ENCODE measurements around the gene WASF3.

DNA sequence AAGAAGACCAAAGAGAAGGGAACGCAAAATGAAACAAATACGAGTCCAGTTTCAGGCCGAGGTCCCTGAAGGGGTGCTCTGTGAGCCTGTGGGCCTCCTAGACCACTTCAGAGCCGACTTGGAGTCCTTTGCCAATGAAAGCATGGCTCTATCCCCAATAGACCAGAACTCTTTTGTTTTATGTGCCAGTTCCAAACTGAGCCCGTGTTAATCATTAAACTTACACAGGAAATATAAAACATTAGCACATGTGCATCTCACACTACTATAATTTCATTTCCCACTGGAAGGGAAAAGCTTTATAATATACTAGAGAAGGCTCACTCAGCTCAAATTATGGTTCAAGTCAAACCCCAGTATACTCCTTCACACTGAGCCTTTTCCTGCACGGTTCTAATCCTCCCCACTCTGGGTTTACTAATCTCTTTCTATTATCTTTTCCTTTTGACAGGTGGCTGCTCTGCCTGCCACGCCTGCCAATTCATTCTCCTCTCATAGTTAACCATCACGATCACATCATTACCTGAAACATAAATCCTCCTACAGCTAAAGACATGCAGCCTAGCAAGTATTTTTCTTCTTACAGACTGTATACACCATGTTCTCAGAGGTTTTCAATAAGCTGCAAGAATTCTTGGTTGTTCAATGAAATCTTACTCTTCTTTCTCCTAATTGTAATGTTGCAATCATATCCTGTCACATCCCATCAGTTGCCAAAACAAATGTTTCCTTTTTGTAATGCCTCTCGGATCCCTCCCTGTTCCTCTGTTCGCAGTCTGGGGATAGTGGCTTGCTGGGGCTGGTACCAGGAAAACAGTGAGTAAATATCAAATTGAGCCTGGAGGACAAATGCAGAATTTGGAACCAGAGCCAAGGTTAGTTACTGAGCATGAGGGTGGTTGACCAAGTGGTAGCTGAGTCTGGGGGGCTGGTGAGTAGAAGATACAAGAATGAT lies 18.8 kb upstream of the WASF3 start:
- no peak for TF ChIP-seq EZH2 (IDR thresholded peaks at IDR 0.05; ENCODE audit: insufficient read depth, low read length)
- TF ChIP-seq, protein P1, sequence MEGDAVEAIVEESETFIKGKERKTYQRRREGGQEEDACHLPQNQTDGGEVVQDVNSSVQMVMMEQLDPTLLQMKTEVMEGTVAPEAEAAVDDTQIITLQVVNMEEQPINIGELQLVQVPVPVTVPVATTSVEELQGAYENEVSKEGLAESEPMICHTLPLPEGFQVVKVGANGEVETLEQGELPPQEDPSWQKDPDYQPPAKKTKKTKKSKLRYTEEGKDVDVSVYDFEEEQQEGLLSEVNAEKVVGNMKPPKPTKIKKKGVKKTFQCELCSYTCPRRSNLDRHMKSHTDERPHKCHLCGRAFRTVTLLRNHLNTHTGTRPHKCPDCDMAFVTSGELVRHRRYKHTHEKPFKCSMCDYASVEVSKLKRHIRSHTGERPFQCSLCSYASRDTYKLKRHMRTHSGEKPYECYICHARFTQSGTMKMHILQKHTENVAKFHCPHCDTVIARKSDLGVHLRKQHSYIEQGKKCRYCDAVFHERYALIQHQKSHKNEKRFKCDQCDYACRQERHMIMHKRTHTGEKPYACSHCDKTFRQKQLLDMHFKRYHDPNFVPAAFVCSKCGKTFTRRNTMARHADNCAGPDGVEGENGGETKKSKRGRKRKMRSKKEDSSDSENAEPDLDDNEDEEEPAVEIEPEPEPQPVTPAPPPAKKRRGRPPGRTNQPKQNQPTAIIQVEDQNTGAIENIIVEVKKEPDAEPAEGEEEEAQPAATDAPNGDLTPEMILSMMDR (IDR thresholded peaks at IDR 0.05; ENCODE audit: insufficient read depth, low read depth, low read length), result no peak
